H9 (cell line): ENCODE results near the gene ABCD1. TPM values are rescaled to one million over a fixed set of nuclear protein-coding genes. Genes with fewer than 3 reads are reported as not detected.
A peak's percentile ranks its signal among the peaks of the same experiment; 100 is the strongest.

ENCODE experiments used
- DNase-seq: peaks from one replicate; pipeline ENCODE4 v3.0.0-alpha.2; 2017
- H2AFZ ChIP-seq: one replicate; pipeline ENCODE4 v1.6.1; 2013; ENCODE audit warnings: mild to moderate bottlenecking, low read length, control low read depth, moderate library complexity
- H2AK5ac ChIP-seq: 2 replicates; pipeline ENCODE4 v1.6.1; 2013; ENCODE audit warnings: low read length, control low read depth, mixed read lengths; ENCODE audit not compliant: insufficient read length
- H2BK120ac ChIP-seq: one replicate; pipeline ENCODE4 v1.6.1; 2013; ENCODE audit warnings: low read depth, mild to moderate bottlenecking, low read length, control low read depth, inconsistent platforms; ENCODE audit not compliant: poor library complexity, severe bottlenecking
- H2BK12ac ChIP-seq: 2 replicates; pipeline ENCODE4 v1.6.1; 2013; ENCODE audit warnings: low read length, control low read depth, mixed read lengths, low read depth; ENCODE audit not compliant: insufficient read length
- H2BK15ac ChIP-seq: 2 replicates; pipeline ENCODE4 v1.6.1; 2013; ENCODE audit warnings: low read depth, low read length, control low read depth
- H2BK20ac ChIP-seq: one replicate; pipeline ENCODE4 v1.6.1; 2013; ENCODE audit warnings: low read depth, mild to moderate bottlenecking, low read length, control low read depth, inconsistent platforms; ENCODE audit not compliant: poor library complexity, severe bottlenecking
- H2BK5ac ChIP-seq: 2 replicates; pipeline ENCODE4 v1.6.1; 2013; ENCODE audit warnings: low read length, control low read depth, mixed read lengths; ENCODE audit not compliant: insufficient read length
- H3K14ac ChIP-seq: 2 replicates; pipeline ENCODE4 v1.6.1; 2013; ENCODE audit warnings: low read length, control low read depth; ENCODE audit not compliant: insufficient read depth
- H3K18ac ChIP-seq: 2 replicates; pipeline ENCODE4 v1.6.1; 2013; ENCODE audit warnings: low read depth, mild to moderate bottlenecking, mixed read lengths, low read length, control low read depth; ENCODE audit not compliant: insufficient read length
- H3K23ac ChIP-seq: 2 replicates; pipeline ENCODE4 v1.6.1; 2013; ENCODE audit warnings: low read length, control low read depth, mixed read lengths, low read depth; ENCODE audit not compliant: insufficient read length
- H3K23me2 ChIP-seq: 2 replicates; pipeline ENCODE4 v1.6.1; 2013; ENCODE audit warnings: low read depth, mild to moderate bottlenecking, mixed read lengths, low read length, control low read depth; ENCODE audit not compliant: insufficient read length, poor library complexity, severe bottlenecking
- H3K27ac ChIP-seq: 2 replicates; pipeline ENCODE4 v1.5.1; 2013; ENCODE audit warnings: low read length, control low read depth, mixed read lengths, low read depth; ENCODE audit not compliant: insufficient read length
- H3K27me3 ChIP-seq: 2 replicates; pipeline ENCODE4 v1.6.1; 2013; ENCODE audit warnings: low read length, control low read depth, inconsistent platforms; ENCODE audit not compliant: insufficient read depth
- H3K4ac ChIP-seq: 2 replicates; pipeline ENCODE4 v1.6.1; 2013; ENCODE audit warnings: low read depth, mild to moderate bottlenecking, control low read depth, inconsistent platforms, low read length, moderate library complexity
- H3K4me1 ChIP-seq: 2 replicates; pipeline ENCODE4 v1.6.1; 2013; ENCODE audit warnings: low read length, control low read depth, inconsistent platforms; ENCODE audit not compliant: insufficient read depth
- H3K4me2 ChIP-seq: 2 replicates; pipeline ENCODE4 v1.6.1; 2013; ENCODE audit warnings: low read length, control low read depth, mixed read lengths; ENCODE audit not compliant: insufficient read length, insufficient read depth
- H3K56ac ChIP-seq: 2 replicates; pipeline ENCODE4 v1.6.1; 2013; ENCODE audit warnings: low read depth, mild to moderate bottlenecking, mixed read lengths, low read length, control low read depth; ENCODE audit not compliant: insufficient read length
- H3K79me1 ChIP-seq: 2 replicates; pipeline ENCODE4 v1.6.1; 2013; ENCODE audit warnings: low read depth, mild to moderate bottlenecking, moderate library complexity, low read length, control low read depth, inconsistent platforms; ENCODE audit not compliant: insufficient read depth, poor library complexity, severe bottlenecking
- H3K79me2 ChIP-seq: 2 replicates; pipeline ENCODE4 v1.6.1; 2013; ENCODE audit warnings: low read length, control low read depth, inconsistent platforms; ENCODE audit not compliant: insufficient read depth
- H3K9ac ChIP-seq: 2 replicates; pipeline ENCODE4 v1.6.1; 2013; ENCODE audit warnings: low read length, control low read depth, mixed read lengths; ENCODE audit not compliant: insufficient read length; ENCODE audit errors: extremely low read depth
- H3K9me3 ChIP-seq: one replicate; pipeline ENCODE4 v1.6.1; 2013; ENCODE audit warnings: low read depth, low read length, inconsistent platforms; ENCODE audit not compliant: control insufficient read depth
- H3T11ph ChIP-seq: one replicate; pipeline ENCODE4 v1.6.1; 2013; ENCODE audit warnings: mild to moderate bottlenecking, low read length, control low read depth, inconsistent platforms
- H4K20me1 ChIP-seq: one replicate; pipeline ENCODE4 v1.6.1; 2013; ENCODE audit not compliant: control insufficient read depth, insufficient read length, insufficient read depth
- H4K5ac ChIP-seq: 2 replicates; pipeline ENCODE4 v1.6.1; 2013; ENCODE audit warnings: low read depth, mild to moderate bottlenecking, mixed read lengths, low read length, control low read depth; ENCODE audit not compliant: insufficient read length
- H4K8ac ChIP-seq: replicated peaks from 2 replicates; pipeline ENCODE4 v1.6.1; 2013; ENCODE audit warnings: low read length, control low read depth, mixed read lengths, low read depth; ENCODE audit not compliant: insufficient read length
- H4K91ac ChIP-seq: 2 replicates; pipeline ENCODE4 v1.6.1; 2013; ENCODE audit warnings: low read depth, mild to moderate bottlenecking, moderate library complexity, mixed read lengths, low read length, control low read depth; ENCODE audit not compliant: insufficient read length
- H3K27ac Mint-ChIP-seq, 3 experiments: 2 replicates in 2 of 3; 3 replicates in 1 of 3; pipeline ENCODE4 v1.8.0; 2020 to 2021; ENCODE audit warnings: mixed read lengths in 3 of 3, mild to moderate bottlenecking in 1 of 3, moderate library complexity in 1 of 3
- H3K27me3 Mint-ChIP-seq: 2 replicates; pipeline ENCODE4 v1.8.0; 2021; ENCODE audit warnings: low read depth, mild to moderate bottlenecking, moderate library complexity, mixed read lengths
- H3K36me3 Mint-ChIP-seq, 3 experiments: 2 replicates in 2 of 3; 3 replicates in 1 of 3; pipeline ENCODE4 v1.8.0; 2020 to 2021; ENCODE audit warnings: low read depth in 3 of 3, mixed read lengths in 3 of 3; ENCODE audit not compliant: insufficient read depth in 1 of 3
- H3K4me1 Mint-ChIP-seq, 2 experiments: 2 replicates each; pipeline ENCODE4 v1.8.0; 2020; ENCODE audit warnings: mixed read lengths in 2 of 2
- H3K4me3 Mint-ChIP-seq, 2 experiments: 2 replicates in 1 of 2; 3 replicates in 1 of 2; pipeline ENCODE4 v1.8.0; 2020 to 2021; ENCODE audit warnings: mild to moderate bottlenecking in 2 of 2, mixed read lengths in 2 of 2, moderate library complexity in 1 of 2
- H3K9me3 Mint-ChIP-seq, 2 experiments: 2 replicates in 1 of 2; 3 replicates in 1 of 2; pipeline ENCODE4 v1.8.0; 2020; ENCODE audit warnings: mild to moderate bottlenecking in 2 of 2, mixed read lengths in 2 of 2, moderate library complexity in 1 of 2
- WGBS: extraction: QIAGEN DNeasy Blood & Tissue Kit; methylation state at CpG from one replicate; pipeline ENCODE4 v1.1.7; 2013; ENCODE audit warnings: missing lambda C conversion rate, low lambda C conversion rate, mixed read lengths; ENCODE audit not compliant: insufficient read length; ENCODE audit errors: extremely low coverage; 5-methylcytosine and 5-hydroxymethylcytosine counted together
- total RNA-seq: library from RNA; stranded (reverse); gene quantifications from 2 replicates; pipeline ENCODE4 v1.2.1, GENCODE V29; 2021
- TF ChIP-seq, protein P1 (sequence below): fragments of 200-600 bp; sonication (generic); conservative IDR thresholded peaks from 3 replicates; pipeline ENCODE4 v1.8.0; 2021; ENCODE audit warnings: antibody characterized with exemption, mild to moderate bottlenecking

Gene ABCD1
- total RNA-seq, 1 experiment from 2014 or later, result 11.1 TPM

GRCh38 chrX:153706799-153707198, 17.9 kb upstream of the ABCD1 start:
- no peak overlapping the region for H3K18ac ChIP-seq
- H3K23ac ChIP-seq, result no peak overlapping the region
- H3K4me3 Mint-ChIP-seq, result no peak overlapping the region
- H2BK12ac ChIP-seq, result no peak overlapping the region
- H2AFZ ChIP-seq, result no peak overlapping the region
- H3K36me3 Mint-ChIP-seq, result peaks cover 33 to 70% (median 60%) of the 10 kb centered on the region in 3 experiments
- no peaks in the 10 kb centered on the region for H3K27me3 Mint-ChIP-seq
- H2BK5ac ChIP-seq, result no peak overlapping the region
- H3K9ac ChIP-seq, result no peak overlapping the region
- peaks cover 11% of the 10 kb centered on the region for H3K9me3 ChIP-seq
- no peak overlapping the region for H4K8ac ChIP-seq
- peaks cover 72 to 85% of the 10 kb centered on the region in 2 experiments for H3K9me3 Mint-ChIP-seq
- H3K4me1 ChIP-seq, result no peaks in the 10 kb centered on the region
- no peak overlapping the region for H3K4me2 ChIP-seq
- TF ChIP-seq, protein P1, sequence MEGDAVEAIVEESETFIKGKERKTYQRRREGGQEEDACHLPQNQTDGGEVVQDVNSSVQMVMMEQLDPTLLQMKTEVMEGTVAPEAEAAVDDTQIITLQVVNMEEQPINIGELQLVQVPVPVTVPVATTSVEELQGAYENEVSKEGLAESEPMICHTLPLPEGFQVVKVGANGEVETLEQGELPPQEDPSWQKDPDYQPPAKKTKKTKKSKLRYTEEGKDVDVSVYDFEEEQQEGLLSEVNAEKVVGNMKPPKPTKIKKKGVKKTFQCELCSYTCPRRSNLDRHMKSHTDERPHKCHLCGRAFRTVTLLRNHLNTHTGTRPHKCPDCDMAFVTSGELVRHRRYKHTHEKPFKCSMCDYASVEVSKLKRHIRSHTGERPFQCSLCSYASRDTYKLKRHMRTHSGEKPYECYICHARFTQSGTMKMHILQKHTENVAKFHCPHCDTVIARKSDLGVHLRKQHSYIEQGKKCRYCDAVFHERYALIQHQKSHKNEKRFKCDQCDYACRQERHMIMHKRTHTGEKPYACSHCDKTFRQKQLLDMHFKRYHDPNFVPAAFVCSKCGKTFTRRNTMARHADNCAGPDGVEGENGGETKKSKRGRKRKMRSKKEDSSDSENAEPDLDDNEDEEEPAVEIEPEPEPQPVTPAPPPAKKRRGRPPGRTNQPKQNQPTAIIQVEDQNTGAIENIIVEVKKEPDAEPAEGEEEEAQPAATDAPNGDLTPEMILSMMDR, result no peak
- H3K79me2 ChIP-seq, result no peaks in the 10 kb centered on the region
- H2AK5ac ChIP-seq, result no peak overlapping the region
- no peak overlapping the region for H3K14ac ChIP-seq
- H2BK120ac ChIP-seq, result no peak overlapping the region
- no peak overlapping the region for H2BK20ac ChIP-seq
- no peaks in the 10 kb centered on the region for H3K23me2 ChIP-seq
- no peaks in the 10 kb centered on the region for H4K20me1 ChIP-seq
- peaks cover 3 to 6% of the 10 kb centered on the region in 2 experiments; a peak in 3 of 4 replicates for H3K4me1 Mint-ChIP-seq
- no CpG with 5 or more reads among the region's 9 CpGs for WGBS
- H3K79me1 ChIP-seq, result no peaks in the 10 kb centered on the region
- H4K91ac ChIP-seq, result no peak overlapping the region
- DNase-seq, result no peak
- no peaks in the 10 kb centered on the region for H3K27me3 ChIP-seq
- no peak overlapping the region for H3K27ac ChIP-seq
- H2BK15ac ChIP-seq, result no peak overlapping the region
- no peak overlapping the region for H3T11ph ChIP-seq
- H3K56ac ChIP-seq, result no peak overlapping the region
- H3K4ac ChIP-seq, result no peak overlapping the region
- H3K27ac Mint-ChIP-seq, result peak overlapping the region; percentile 70 to 89 (median 70); a peak in 3 of 7 replicates
- H4K5ac ChIP-seq, result no peak overlapping the region
